GM12891 (cell line): ENCODE measurements around the gene GYPE.
"Not testable (repeated sequence)": the region's sequence is repeated elsewhere in the genome, so short reads cannot be mapped to it uniquely, and the experiment has no call there.

Experiments
- PAX5 ChIP-seq: IDR thresholded peaks from 2 replicates; pipeline ENCODE4 v1.6.1; 2011; ENCODE audit warnings: low read length, moderate library complexity, mild to moderate bottlenecking; ENCODE audit not compliant: insufficient read depth, severe bottlenecking
- POLR2A ChIP-seq: IDR thresholded peaks from 2 replicates; pipeline ENCODE4 v1.6.1; 2011; ENCODE audit warnings: low read depth, low read length, control low read depth
- POLR2AphosphoS5 ChIP-seq: IDR thresholded peaks from 2 replicates; pipeline ENCODE4 v1.6.1; 2011; ENCODE audit warnings: low read depth, low read length, control low read depth
- POU2F2 ChIP-seq: IDR thresholded peaks from 2 replicates; pipeline ENCODE4 v1.6.1; 2011; ENCODE audit warnings: low read depth, mild to moderate bottlenecking, control low read depth, low read length, moderate library complexity
- SPI1 ChIP-seq: IDR thresholded peaks from 2 replicates; pipeline ENCODE4 v1.6.1; 2011; ENCODE audit warnings: low read depth, low read length, control low read depth
- TAF1 ChIP-seq: IDR thresholded peaks from 2 replicates; pipeline ENCODE4 v1.6.1; 2011; ENCODE audit warnings: low read depth, low read length, control low read depth

DNA sequence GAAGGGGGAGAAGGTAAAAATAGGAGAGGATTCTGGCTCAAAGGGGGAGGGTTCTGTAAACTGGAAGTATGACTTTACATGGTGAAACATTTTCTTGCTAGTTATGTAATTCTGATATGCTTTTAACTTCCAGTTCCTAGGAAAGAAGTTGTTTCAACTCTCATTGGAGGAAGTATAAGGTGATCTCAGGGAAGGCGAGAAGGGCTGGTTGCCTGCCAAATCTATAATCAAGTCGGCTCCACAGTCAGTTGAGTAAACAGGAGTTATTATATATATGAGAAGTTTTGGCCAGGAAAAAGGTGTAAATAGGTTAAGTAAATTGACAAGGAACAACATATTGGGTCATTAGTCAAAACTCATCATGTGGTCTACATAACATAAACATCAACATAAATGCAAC is 56.1 kb downstream of the GYPE start:
- TF ChIP-seq POLR2A, PAX5, POU2F2, SPI1, POLR2AphosphoS5, TAF1: not testable (repeated sequence)
